ENCODE results near the gene PDLIM1. TPM values are rescaled to one million over a fixed set of nuclear protein-coding genes. Genes with fewer than 3 reads are reported as not detected.
A peak's percentile ranks its signal among the peaks of the same experiment; 100 is the strongest.

The PDLIM1 gene
- total and polyA plus RNA-seq, 2 of the 13 experiments (the other 11 are each of a cell fraction or from before 2014, with no cell fraction given), result 119 to 123 TPM

GRCh38 chr10:95273393-95274312, 17.1 kb downstream of the PDLIM1 start (continued):
- TF ChIP-seq ZBTB10 (CRISPR knock-in tag; IDR thresholded peaks at IDR 0.05; ENCODE audit: borderline replicate concordance) (no peak), SKIL (CRISPR knock-in tag; IDR thresholded peaks at IDR 0.05; ENCODE audit: borderline replicate concordance) (peak; percentile 71), ZBTB3 (CRISPR knock-in tag; IDR thresholded peaks at IDR 0.05; ENCODE audit: borderline replicate concordance, low read depth) (no peak), ZNF430 (CRISPR knock-in tag; IDR thresholded peaks at IDR 0.05) (peak; percentile 85; the same call in 1 of the 2 replicates), ZNF557 (CRISPR knock-in tag; IDR thresholded peaks at IDR 0.05) (0 out of 2 replicates have a peak, but pooled peaks have one; percentile 50), REST (IDR thresholded peaks at IDR 0.05; ENCODE audit: borderline replicate concordance in 1 of 2, low read depth in 1 of 2, low read length in 2 of 2) (peak in 1 of 2 experiments; percentile 27; a peak in 1 of 4 replicates), ZNF263 (CRISPR knock-in tag; IDR thresholded peaks at IDR 0.05) (no peak), HNRNPH1 (optimal IDR thresholded peaks at IDR 0.05; ENCODE audit: low read depth, low read length) (no peak), IRX3 (CRISPR knock-in tag; IDR thresholded peaks at IDR 0.05; ENCODE audit: borderline replicate concordance, low read depth) (no peak), ZNF331 (CRISPR knock-in tag; IDR thresholded peaks at IDR 0.05) (no peak), HNF4A (CRISPR knock-in tag; IDR thresholded peaks at IDR 0.05) (peak; percentile 85), EP300 (IDR thresholded peaks at IDR 0.05; ENCODE audit: low read depth in 2 of 2, low read length in 2 of 2) (peak; percentile 10 to 78; a peak in 2 of 4 replicates), EP300 (CRISPR knock-in tag; IDR thresholded peaks at IDR 0.05; ENCODE audit: borderline replicate concordance) (peak; percentile 61; the same call in 1 of the 2 replicates), SRF (IDR thresholded peaks at IDR 0.05; ENCODE audit: low read depth, low read length) (peak; percentile 30; the same call in 1 of the 2 replicates), DDIT3 (CRISPR knock-in tag; IDR thresholded peaks at IDR 0.05) (no peak), SALL1 (CRISPR knock-in tag; IDR thresholded peaks at IDR 0.05) (peak; percentile 90), GATA4 (IDR thresholded peaks at IDR 0.05; ENCODE audit: borderline replicate concordance, low read depth) (peak; percentile 22; the same call in 1 of the 2 replicates), TCF7 (IDR thresholded peaks at IDR 0.05; ENCODE audit: low read depth) (peak; percentile 49; the same call in 1 of the 2 replicates), KDM1A (CRISPR knock-in tag; IDR thresholded peaks at IDR 0.05) (peak; percentile 72), KDM6A (CRISPR knock-in tag; IDR thresholded peaks at IDR 0.05; ENCODE audit: low read depth) (0 out of 2 replicates have a peak, but pooled peaks have one; percentile 12)
